GM13976 (cell line): ENCODE results near the gene SUCLG2.

ENCODE experiments used
- DNase-seq: peaks from one replicate; pipeline ENCODE4 v3.0.0; 2012; ENCODE audit warnings: low spot score
- CTCF ChIP-seq: IDR thresholded peaks from 2 replicates; pipeline ENCODE4 v1.5.1; 2012; ENCODE audit warnings: borderline replicate concordance, mild to moderate bottlenecking; ENCODE audit not compliant: insufficient read depth; ENCODE audit errors: extremely low read depth, missing control alignments, control extremely low read depth
- in situ Hi-C: fragments of 300-500 bp; cut with MboI; formaldehyde crosslinking; loops from one replicate; pipeline ENCODE4 v1.12.0; 2022; ENCODE audit warnings: low sequenced_read_pairs, mixed read lengths, inconsistent platforms; ENCODE audit not compliant: unreplicated experiment

The SUCLG2 gene

GRCh38 chr3:67609709-67610108 is 44.7 kb downstream of the SUCLG2 start:
- in situ Hi-C loops, result no loop called here
- DNase-seq, result no peak
- no peak for TF ChIP-seq CTCF

GRCh38 chr3:67608034-67608433 is 46.4 kb downstream of the SUCLG2 start:
- in situ Hi-C loops, result no loop called here
- no peak for TF ChIP-seq CTCF
- DNase-seq, result no peak

- in situ Hi-C loops, result no loop called here
- TF ChIP-seq CTCF, result no peak
- DNase-seq, result no peak
Measured at GRCh38 chr3:67605377-67605776, 49.0 kb downstream of the SUCLG2 start.

GRCh38 chr3:67602816-67603215 is 51.6 kb downstream of the SUCLG2 start:
- no peak for TF ChIP-seq CTCF
- DNase-seq, result no peak
- in situ Hi-C loops, result no loop called here

- in situ Hi-C loops, result no loop called here
- no peak for DNase-seq
- no peak for TF ChIP-seq CTCF
Measured at GRCh38 chr3:67601919-67602608, 52.3 kb downstream of the SUCLG2 start.

GRCh38 chr3:67601385-67601784 is 53.0 kb downstream of the SUCLG2 start:
- TF ChIP-seq CTCF, result no peak
- in situ Hi-C loops, result no loop called here
- DNase-seq, result no peak
